ENCODE data around the gene OSBPL9.
"Not testable (repeated sequence)": the region's sequence is repeated elsewhere in the genome, so short reads cannot be mapped to it uniquely, and the experiment has no call there.

OSBPL9 gene

DNA sequence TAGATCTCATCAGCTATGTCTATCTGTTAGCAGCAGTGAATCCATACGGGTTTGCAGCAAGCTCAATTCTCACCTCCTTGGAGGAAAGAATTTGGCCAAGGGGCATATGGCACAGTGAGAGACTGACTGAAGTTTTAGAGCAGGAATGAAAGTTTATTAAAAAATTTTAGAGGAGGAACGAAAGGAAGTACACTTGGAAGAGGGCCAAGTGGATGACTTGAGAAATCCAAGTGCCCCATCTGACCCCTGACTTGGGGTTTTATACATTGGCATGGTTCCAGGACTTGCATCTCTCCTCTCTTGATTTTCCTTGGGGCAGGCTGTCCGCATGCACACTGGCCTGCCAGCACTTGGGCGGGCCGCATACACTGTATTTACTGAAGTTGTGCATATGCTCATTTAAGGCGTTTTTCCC is 9.2 kb upstream of the OSBPL9 start:
- DNase-seq (ENCODE audit: low read depth in 3 of 3), result no peak

DNA sequence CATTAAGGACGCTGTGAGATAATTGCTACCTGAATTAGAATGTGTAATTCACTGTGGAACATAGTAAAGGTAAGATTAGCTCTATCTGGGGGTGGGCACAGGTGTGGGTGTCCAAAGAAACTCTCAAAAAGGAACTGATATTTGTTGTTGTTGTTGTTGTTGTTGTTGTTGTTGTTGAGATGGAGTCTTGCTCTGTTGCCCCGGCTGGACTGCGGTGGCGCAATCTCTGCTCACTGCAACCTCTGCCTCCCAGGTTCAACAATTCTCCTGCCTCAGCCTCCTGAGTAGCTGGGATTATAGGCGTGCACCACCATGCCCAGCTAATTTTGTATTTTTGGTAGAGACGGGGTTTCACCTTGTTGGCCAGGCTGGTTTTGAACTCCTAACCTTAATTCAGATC is 6.8 kb upstream of the OSBPL9 start:
- DNase-seq (ENCODE audit: low read depth in 3 of 3), result not testable (repeated sequence)

- DNase-seq (ENCODE audit: low read depth in 3 of 3), result no peak
Observed at GRCh38 chr1:51610637-51611036, 6.3 kb upstream of the OSBPL9 start.

DNA sequence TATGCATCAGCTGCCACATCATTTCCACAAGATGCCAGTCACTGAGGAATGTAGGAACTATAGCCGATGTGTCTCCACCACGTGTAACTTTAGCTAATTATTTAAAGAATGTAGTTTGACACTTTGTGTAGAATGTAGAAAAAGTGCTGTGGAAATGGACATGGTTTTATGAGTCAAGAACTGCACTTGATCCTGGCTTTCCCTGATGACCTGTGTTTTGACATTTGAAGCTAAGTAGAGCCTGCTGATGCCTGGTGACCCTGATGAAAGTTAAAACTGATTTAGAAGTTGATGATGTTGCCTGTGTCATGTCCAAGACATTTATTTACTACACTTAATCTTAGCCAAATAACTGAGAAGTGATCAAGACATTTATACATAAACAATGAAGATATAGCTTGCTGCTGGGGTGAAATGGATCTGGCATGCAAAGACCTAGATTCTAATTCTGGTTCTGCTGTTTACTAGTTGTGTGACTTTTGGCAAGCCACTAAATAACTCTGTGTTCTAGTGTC is 4.4 kb upstream of the OSBPL9 start:
- DNase-seq (ENCODE audit: low read depth in 3 of 3), result no peak

DNA sequence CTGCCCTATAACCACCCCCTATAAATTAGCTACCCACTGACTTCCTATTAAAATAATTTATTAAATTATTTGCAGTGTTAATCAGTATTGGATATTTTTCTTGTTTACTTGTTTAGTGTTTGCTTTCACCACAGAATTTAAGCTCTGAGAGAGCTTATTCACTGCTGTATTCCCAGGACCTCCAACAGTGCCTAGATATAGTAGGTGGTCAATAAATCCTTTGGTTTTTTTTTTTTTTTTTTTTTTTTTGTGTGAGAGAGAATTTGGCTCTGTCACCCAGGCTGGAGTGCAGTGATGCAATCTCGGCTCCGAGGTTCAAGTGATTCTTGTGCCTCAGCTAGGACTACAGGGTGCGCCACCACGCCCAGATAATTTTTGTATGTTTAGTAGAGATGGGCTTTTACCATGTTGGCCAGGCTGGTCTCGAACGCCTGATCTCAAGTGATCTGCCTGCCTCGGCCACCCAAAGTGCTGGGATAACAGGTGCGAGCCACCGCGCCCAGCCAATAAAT is 1.1 kb upstream of the OSBPL9 start:
- no peak for DNase-seq (ENCODE audit: low read depth in 3 of 3)

DNA sequence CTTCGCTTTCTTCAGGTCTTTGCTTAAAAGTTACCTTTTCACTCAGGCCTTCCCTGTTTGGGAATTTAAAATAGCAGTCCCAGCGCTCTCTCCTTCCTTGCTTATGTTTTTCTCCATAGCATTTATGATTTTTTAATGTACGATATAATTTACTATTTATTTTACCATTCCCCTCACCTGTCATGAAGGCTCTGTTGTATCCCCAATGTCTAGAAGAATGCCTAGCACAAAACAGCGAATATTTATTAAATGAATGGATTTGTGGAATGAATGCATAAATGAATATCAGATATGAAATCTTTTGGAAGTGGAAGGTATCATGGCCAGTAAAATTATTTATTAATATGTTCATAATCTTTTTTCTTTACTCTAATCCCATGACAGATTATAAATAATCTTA is 402 bp upstream of the OSBPL9 start:
- DNase-seq (ENCODE audit: low read depth in 3 of 3), result no peak

DNA sequence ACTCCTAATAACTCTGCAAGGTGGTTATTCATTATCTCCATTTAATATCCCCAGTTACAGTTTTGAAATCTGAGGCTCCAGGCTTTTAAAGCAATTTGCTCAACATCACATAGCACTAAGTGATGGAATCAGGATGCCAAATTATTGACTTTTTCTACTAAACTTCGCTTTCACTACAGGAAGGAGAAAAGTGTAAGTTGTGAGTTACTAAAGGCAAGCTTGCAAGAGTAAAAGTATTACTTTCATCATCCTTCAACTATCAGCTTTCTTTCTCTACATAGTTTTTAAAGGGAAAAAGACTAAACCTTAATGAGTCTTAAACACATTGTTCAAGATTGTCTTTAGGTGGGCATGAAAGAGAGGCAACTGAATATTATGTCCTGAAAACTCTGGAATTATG is 1.8 kb downstream of the OSBPL9 start:
- no peak for DNase-seq (ENCODE audit: low read depth in 3 of 3)

GRCh38 chr1:51620470-51620869 is 3.6 kb downstream of the OSBPL9 start:
- no peak for DNase-seq (ENCODE audit: low read depth in 3 of 3)

DNA sequence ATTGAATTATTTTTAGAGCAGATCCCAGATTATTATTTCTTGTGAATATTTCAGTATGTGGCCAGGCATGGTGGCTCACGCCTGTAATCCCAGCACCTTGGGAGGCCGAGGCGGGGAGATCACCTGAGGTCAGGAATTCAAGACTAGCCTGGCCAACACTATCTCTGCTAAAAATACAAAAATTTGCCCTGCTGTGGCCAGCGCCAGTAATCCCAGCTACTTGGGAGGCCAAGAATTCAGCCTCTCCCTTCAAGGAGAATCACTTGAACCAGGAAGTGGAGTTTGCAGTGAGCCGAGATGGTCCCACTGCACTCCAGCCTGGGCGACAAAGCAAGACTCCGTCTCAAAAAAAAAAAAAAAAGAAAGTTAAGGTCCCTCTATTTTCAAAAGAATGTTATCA is 4.3 kb downstream of the OSBPL9 start:
- DNase-seq (ENCODE audit: low read depth in 3 of 3), result no peak

DNA sequence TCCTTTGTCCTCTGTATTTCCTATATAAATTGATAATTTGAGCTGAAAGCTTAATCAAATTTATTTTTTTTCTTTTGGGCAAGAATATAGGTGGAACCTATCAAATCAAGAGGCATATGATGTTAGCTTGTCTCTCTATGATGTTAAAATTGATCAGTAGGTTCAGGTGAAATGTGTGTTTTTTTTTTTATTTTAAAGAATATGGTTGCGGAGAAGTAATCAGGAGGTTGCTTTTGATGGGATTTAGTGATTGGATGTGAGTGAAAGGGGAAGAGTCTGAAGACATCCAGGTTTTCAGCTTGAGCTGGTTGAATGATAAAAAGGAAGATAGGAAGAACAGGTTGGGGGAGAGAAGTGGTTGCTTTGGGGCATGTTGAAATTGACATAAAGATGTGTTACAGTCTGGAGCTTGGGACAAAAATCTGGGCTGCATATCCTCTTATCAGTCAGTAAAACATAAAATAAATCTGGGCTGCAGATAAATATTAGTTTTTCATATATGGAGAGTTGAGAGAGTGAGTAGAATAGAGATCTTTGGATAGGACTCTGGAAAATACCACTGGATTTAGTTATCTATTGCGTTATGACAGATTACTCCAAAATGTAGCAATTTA is 5.1 kb downstream of the OSBPL9 start:
- DNase-seq (ENCODE audit: low read depth in 3 of 3), result no peak

GRCh38 chr1:51622455-51622913 is 5.6 kb downstream of the OSBPL9 start:
- no peak for DNase-seq (ENCODE audit: low read depth in 3 of 3)

- DNase-seq (ENCODE audit: low read depth in 3 of 3), result no peak
Observed at GRCh38 chr1:51623025-51623424, 6.1 kb downstream of the OSBPL9 start.

DNA sequence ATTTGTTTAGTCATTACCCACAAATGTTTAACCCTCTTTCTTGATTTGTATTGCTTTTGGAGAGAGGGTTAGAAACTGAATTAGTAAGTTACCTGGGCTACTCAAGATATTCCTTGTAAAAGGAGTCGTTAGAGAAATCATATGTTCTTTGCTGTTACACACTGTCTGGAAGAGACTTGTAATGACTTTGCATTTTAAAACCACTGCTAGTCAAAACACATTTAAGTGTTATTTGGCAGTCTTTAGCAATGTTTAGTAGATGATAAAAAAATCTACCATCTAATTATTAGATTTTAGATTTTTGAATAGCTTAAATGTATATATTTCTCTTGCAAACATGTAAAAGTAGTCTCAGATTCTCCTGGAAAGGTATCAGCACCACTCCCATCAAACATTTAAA is 6.6 kb downstream of the OSBPL9 start:
- DNase-seq (ENCODE audit: low read depth in 3 of 3), result no peak

GRCh38 chr1:51624855-51625254 is 8.0 kb downstream of the OSBPL9 start:
- DNase-seq (ENCODE audit: low read depth in 3 of 3), result no peak

- DNase-seq (ENCODE audit: low read depth in 3 of 3), result no peak
Observed at GRCh38 chr1:51627672-51628071, 10.8 kb downstream of the OSBPL9 start.

DNA sequence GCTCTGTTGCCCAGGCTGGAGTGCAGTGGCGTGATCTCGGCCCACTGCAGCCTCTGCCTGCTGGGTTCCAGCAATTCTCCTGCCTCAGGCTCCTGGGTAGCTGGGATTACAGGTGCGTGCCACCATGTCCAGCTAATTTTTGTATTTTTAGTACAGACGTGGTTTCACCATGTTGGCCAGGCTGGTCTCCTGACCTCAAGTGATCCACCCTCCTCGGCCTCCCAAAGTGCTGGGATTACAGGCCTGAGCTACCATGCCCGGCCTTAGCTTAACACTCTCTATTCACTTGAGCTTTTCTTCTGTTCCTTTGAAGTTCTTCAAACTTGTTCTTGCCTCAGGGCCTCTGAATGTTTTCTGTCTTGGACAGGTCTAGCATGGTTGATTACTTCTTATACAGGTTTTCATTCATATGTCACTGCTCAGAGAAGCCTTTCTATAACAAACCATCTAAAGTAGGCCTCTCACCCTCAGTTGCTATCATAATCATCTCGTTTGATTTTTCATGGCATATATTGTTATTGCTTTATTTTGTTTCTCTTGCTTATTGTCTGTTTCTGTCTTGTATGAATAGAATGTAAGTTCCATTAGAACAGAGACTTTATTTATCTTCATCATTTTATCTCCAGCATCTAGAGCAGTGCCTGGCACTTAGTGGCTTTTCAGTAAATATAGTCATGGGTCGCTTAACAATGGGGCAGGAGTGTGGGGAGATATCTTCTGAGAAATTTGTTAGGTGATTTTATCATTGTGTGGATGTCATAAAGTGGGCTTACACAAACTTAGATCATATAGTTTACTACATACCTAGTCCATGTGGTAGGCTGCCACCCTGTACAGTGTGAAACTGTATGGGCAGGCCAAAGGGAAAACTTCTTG is 12.1 kb downstream of the OSBPL9 start:
- DNase-seq (ENCODE audit: low read depth in 3 of 3), result no peak

DNA sequence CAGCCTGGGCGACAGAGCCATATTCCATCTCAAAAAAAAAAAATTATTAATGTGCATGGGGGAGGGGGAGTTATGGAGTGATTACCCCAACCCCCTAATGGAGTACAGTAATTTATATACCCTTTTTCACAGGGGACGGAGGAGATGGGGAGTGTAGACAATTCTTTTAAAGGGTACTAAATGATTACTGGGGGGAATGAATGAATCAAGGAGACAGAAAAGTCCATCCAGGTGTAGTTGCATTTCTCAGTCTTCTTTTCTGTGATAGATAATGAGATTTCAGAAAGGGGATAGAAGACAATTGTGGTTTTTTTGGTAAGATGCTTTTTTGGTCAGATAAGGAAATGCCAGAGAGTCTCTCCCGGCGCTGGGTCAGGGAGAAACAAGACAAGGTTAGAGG is 13.0 kb downstream of the OSBPL9 start:
- DNase-seq (ENCODE audit: low read depth in 3 of 3), result no peak

DNA sequence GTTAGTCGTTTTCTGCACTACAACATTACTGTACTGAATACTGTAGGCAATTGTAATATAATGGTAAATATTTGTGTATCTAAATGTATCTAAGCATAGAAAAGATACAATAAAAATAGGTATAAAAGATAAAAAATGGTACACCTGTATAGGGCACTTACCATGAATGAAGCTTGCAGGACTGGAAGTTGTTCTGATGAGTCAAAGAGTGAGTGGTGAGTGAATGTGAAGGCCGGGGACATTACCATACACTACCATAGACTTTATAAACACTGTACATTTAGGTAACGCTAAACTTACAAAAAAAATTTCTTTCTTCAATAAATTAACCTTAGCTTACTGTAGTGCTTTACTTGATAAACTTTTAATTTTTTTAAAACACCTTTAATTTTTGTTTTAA is 13.5 kb downstream of the OSBPL9 start:
- DNase-seq (ENCODE audit: low read depth in 3 of 3), result no peak

DNA sequence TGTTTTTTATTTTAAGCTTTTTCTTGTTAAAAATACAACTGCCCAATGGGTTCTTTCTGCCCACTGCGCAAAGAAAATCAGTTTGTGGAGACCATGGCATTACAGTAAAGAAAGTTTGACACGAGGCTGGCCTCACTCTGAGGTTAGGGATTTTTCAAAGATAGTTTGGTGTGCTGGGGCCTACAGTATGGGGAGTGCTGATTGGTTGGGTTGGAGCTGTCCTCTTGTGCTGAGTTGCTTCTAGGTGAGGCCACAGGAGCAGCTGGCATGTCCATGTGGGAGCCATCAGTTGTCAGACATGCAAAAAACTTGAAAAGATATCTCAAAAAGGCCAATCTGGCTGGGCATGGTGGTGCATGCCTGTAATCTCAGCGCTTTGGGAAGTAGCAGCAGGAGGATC is 14.0 kb downstream of the OSBPL9 start:
- DNase-seq (ENCODE audit: low read depth in 3 of 3), result no peak

GRCh38 chr1:51631747-51632146 is 14.9 kb downstream of the OSBPL9 start:
- no peak for DNase-seq (ENCODE audit: low read depth in 3 of 3)

DNA sequence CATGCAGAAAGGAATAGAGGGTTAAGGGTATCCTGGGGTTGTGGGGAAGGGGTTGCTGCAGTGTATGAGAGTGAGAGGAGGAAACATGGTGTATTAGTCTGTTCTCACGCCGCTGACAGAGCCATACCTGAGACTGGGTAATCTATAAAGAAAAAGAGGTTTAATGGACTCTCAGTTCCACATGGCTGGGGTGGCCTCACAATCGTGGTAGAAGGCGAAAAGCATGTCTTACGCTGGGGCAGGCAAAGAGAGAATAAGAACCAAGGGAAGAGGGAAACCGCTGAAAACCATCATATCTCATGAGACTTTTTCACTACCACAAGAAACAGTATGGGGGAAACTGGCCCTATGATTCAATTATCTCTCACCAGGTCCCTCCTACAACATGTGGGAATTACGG is 17.7 kb downstream of the OSBPL9 start:
- no peak for DNase-seq (ENCODE audit: low read depth in 3 of 3)

GRCh38 chr1:51635615-51636014 is 18.7 kb downstream of the OSBPL9 start:
- DNase-seq (ENCODE audit: low read depth in 3 of 3), result no peak

GRCh38 chr1:51636191-51636590 is 19.3 kb downstream of the OSBPL9 start:
- no peak for DNase-seq (ENCODE audit: low read depth in 3 of 3)

Measured in stimulated activated CD4-positive, alpha-beta T cell treated with anti-CD3 and anti-CD28 coated beads, TNF-alpha, amount 100 ng/mL, for 4 hours (primary cell).